Sigmoid colon (tissue), 7 donors: ENCODE results near the gene CEP295NL. TPM values are rescaled to one million over a fixed set of nuclear protein-coding genes. Genes with fewer than 3 reads are reported as not detected.
A peak's percentile ranks its signal among the peaks of the same experiment; 100 is the strongest.

Experiments used
- DNase-seq: peaks from one replicate; pipeline ENCODE4 v3.0.0-alpha.2; 2019
- H3K27ac ChIP-seq, 4 donors: fragments of 200-600 bp; sonication (generic); one replicate each; pipeline ENCODE4 v1.5.1; 2016 to 2019; ENCODE audit warnings: mild to moderate bottlenecking in 1 of 4
- H3K27me3 ChIP-seq, 3 donors: fragments of 200-600 bp; sonication (generic); one replicate each; pipeline ENCODE4 v1.5.1; 2019; ENCODE audit warnings: mild to moderate bottlenecking in 1 of 3
- H3K36me3 ChIP-seq, 4 donors: fragments of 200-600 bp; sonication (generic); one replicate each; pipeline ENCODE4 v1.5.1; 2016 to 2019
- H3K4me1 ChIP-seq, 4 donors: fragments of 200-600 bp; sonication (generic); one replicate each; pipeline ENCODE4 v1.5.1; 2017 to 2019
- H3K4me3 ChIP-seq, 4 donors: fragments of 200-600 bp; sonication (generic); one replicate each; pipeline ENCODE4 v1.5.1; 2017 to 2019; ENCODE audit warnings: mild to moderate bottlenecking in 2 of 4, moderate library complexity in 1 of 4
- H3K9me3 ChIP-seq, 4 donors: fragments of 200-600 bp in 3 of 4; sonication (generic) in 3 of 4; one replicate each; pipeline versions ENCODE4 v1.5.1 to v1.6.1; 2013 to 2019
- CTCF ChIP-seq, 4 experiments: fragments of 450-650 bp in 3 of 4; fragments of 200-600 bp in 1 of 4; IDR thresholded peaks; one replicate each; pipeline ENCODE4 v1.5.1; 2016 to 2019; ENCODE audit warnings: antibody characterized with exemption in 4 of 4, mild to moderate bottlenecking in 3 of 4, moderate library complexity in 2 of 4
- EP300 ChIP-seq, 4 donors: sonication (generic); formaldehyde crosslinking; IDR thresholded peaks; one replicate each; pipeline ENCODE4 v1.6.1; 2017; ENCODE audit warnings: antibody characterized with exemption in 4 of 4
- POLR2A ChIP-seq, 2 donors: fragments of 450-650 bp; IDR thresholded peaks; one replicate each; pipeline ENCODE4 v1.6.1; 2016; ENCODE audit warnings: antibody characterized with exemption in 2 of 2, mild to moderate bottlenecking in 2 of 2, moderate library complexity in 2 of 2
- POLR2AphosphoS5 ChIP-seq, 4 donors: sonication (generic); formaldehyde crosslinking; IDR thresholded peaks; one replicate each; pipeline ENCODE4 v1.6.1; 2017; ENCODE audit warnings: antibody characterized with exemption in 4 of 4
- WGBS, 2 donors: extraction: QIAGEN DNeasy Blood & Tissue Kit; methylation state at CpG; one replicate each; pipeline ENCODE4 v1.1.7; 2013; 5-methylcytosine and 5-hydroxymethylcytosine counted together
- intact Hi-C: fragments of 100-400 bp; cut with DNase I; formaldehyde crosslinking; loops from one replicate; pipeline ENCODE4 v1.15.1; 2023
- polyA plus RNA-seq, 3 donors: library from polyadenylated mRNA; stranded (reverse); fragments of 200-250 nt; gene quantifications; one replicate each; pipeline ENCODE4 v1.2.3, GENCODE V29; 2013
- total RNA-seq, 4 donors: library from RNA; depleted of rRNA; stranded (reverse); fragments of >200 nt; gene quantifications; one replicate each; pipeline ENCODE4 v1.1.0, GENCODE V29; 2016
- donor health status: healthy with polysubstance abuse.
- donor health status: Bipolar disorder and iron deficiency.
- donor health status: healthy.

The CEP295NL gene
- total and polyA plus RNA-seq, 7 donors, result 0.89 to 13.8 (median 1.8) TPM; not detected in 2

- no peaks in the 10 kb centered on the region for H3K36me3 ChIP-seq
- no peaks in the 10 kb centered on the region for H3K9me3 ChIP-seq
- DNase-seq, result no peak
- TF ChIP-seq POLR2A (IDR thresholded peaks at IDR 0.05) (no peak), POLR2AphosphoS5 (IDR thresholded peaks at IDR 0.05) (no peak), CTCF (IDR thresholded peaks at IDR 0.05) (no peak), EP300 (IDR thresholded peaks at IDR 0.05) (no peak)
- H3K27me3 ChIP-seq, result no peaks in the 10 kb centered on the region
- H3K4me1 ChIP-seq, result peaks cover 0 to 11% (median 7%) of the 10 kb centered on the region in 4 donors
- WGBS, 2 donors, result 74 to 86% methylated on average over 9 of the region's 9 CpGs
- no peak overlapping the region for H3K4me3 ChIP-seq
- peak overlapping the region in 1 of 4 donors; percentile 6 for H3K27ac ChIP-seq
- intact Hi-C loops, result no loop called here
Observed at GRCh38 chr17:78844301-78845005, 58.5 kb downstream of the CEP295NL start.

GRCh38 chr17:78842881-78843565 is 60.0 kb downstream of the CEP295NL start:
- intact Hi-C loops, result no loop called here
- 53 to 69% methylated on average over 10 of the region's 10 CpGs for WGBS, 2 donors
- Histone ChIP-seq H3K9me3 (no peaks in the 10 kb centered on the region), H3K4me3 (no peak overlapping the region), H3K27ac (no peak overlapping the region), H3K36me3 (peaks cover 0 to 2% (median 0%) of the 10 kb centered on the region in 4 donors), H3K27me3 (no peaks in the 10 kb centered on the region), H3K4me1 (peaks cover 0 to 26% (median 20%) of the 10 kb centered on the region in 4 donors)
- TF ChIP-seq POLR2A (IDR thresholded peaks at IDR 0.05), result no peak
- peak in 1 of 4 experiments; percentile 16 for TF ChIP-seq CTCF (IDR thresholded peaks at IDR 0.05)
- no peak for DNase-seq

GRCh38 chr17:78840780-78841611 is 62.0 kb downstream of the CEP295NL start, which contains the start of gene USP36:
TSS of gene USP36 (minus strand) at chr17:78840814. CDS start at chr17:78836363, 4,451 bp downstream.
- 0 to 1% methylated on average over 74 of the region's 74 CpGs for WGBS, 2 donors
- Histone ChIP-seq H3K27me3 (no peaks in the 10 kb centered on the region), H3K27ac (peak within 1 kb of the TSS; percentile 92 to 100 (median 98)), H3K36me3 (peaks cover 5 to 22% (median 14%) of the 10 kb centered on the region in 4 donors), H3K4me3 (peak within 1 kb of the TSS; percentile 74 to 95 (median 90)), H3K9me3 (no peaks in the 10 kb centered on the region), H3K4me1 (peaks cover 0 to 28% (median 22%) of the 10 kb centered on the region in 4 donors)
- intact Hi-C loops, result loop anchor here (1.0 kb wide), 1 partner anchor 60 kb away; no protein-coding TSS in a partner anchor
- TF ChIP-seq POLR2A (IDR thresholded peaks at IDR 0.05), result peak; percentile 78 to 95
- no peak for TF ChIP-seq CTCF (IDR thresholded peaks at IDR 0.05)
- peak; percentile 65 to 99 (median 97) for TF ChIP-seq EP300 (IDR thresholded peaks at IDR 0.05)
- TF ChIP-seq POLR2AphosphoS5 (IDR thresholded peaks at IDR 0.05), result peak; percentile 97 to 99 (median 98)
- DNase-seq, result peak; percentile 100

Other genes starting within 250 kb of the CEP295NL start
- 10 to 100 TPM; 26.7 to 38.5 (median 35.2) TPM for gene CYTH1, start 120.9 kb downstream of the CEP295NL start, total RNA-seq
- gene CYTH1, start 120.9 kb downstream of the CEP295NL start, polyA plus RNA-seq, result 10 to 100 TPM; 56.5 to 83.8 (median 64.3) TPM
- gene USP36, start 62.4 kb downstream of the CEP295NL start, total RNA-seq, result 10 to 100 TPM; 18.5 to 49.3 (median 35.9) TPM
- gene USP36, start 62.4 kb downstream of the CEP295NL start, polyA plus RNA-seq, result 10 to 100 TPM in 2 of 3 donors, 1 to 10 TPM in 1; 6.7 to 28.6 (median 13.8) TPM
- gene TIMP2, start 22.2 kb upstream of the CEP295NL start, total RNA-seq, result 100 to 1,000 TPM; 142 to 227 (median 151) TPM
- 10 to 100 TPM; 16.4 to 58.8 (median 47.4) TPM for gene TIMP2, start 22.2 kb upstream of the CEP295NL start, polyA plus RNA-seq
- gene LGALS3BP, start 76.7 kb upstream of the CEP295NL start, total RNA-seq, result 100 to 1,000 TPM; 134 to 277 (median 186) TPM
- gene LGALS3BP, start 76.7 kb upstream of the CEP295NL start, polyA plus RNA-seq, result 100 to 1,000 TPM in 2 of 3 donors, 10 to 100 TPM in 1; 92.5 to 415 (median 138) TPM
- gene CANT1, start 106.6 kb upstream of the CEP295NL start, total RNA-seq, result 10 to 100 TPM; 11.1 to 19.1 (median 13.4) TPM
- gene CANT1, start 106.6 kb upstream of the CEP295NL start, polyA plus RNA-seq, result 100 to 1,000 TPM in 1 of 3 donors, 10 to 100 TPM in 2; 51.1 to 132 (median 60.3) TPM
- 10 to 100 TPM; 14.8 to 31.4 (median 26.2) TPM for gene C1QTNF1, start 121.0 kb upstream of the CEP295NL start, total RNA-seq
- gene C1QTNF1, start 121.0 kb upstream of the CEP295NL start, polyA plus RNA-seq, result 10 to 100 TPM in 1 of 3 donors, 1 to 10 TPM in 2; 1.4 to 34.6 (median 4.8) TPM
- gene ENGASE, start 171.6 kb upstream of the CEP295NL start, total RNA-seq, result 10 to 100 TPM; 14.3 to 26.3 (median 14.4) TPM
- 10 to 100 TPM in 2 of 3 donors, 1 to 10 TPM in 1; 7.2 to 55.9 (median 10.6) TPM for gene ENGASE, start 171.6 kb upstream of the CEP295NL start, polyA plus RNA-seq